OCI-LY1 (cell line): Measurements from ENCODE around the gene LCOR.

Source experiments
- H2AFZ ChIP-seq: fragments of 200-600 bp; sonication (generic), shearing (Covaris generic); 2 replicates; pipeline ENCODE4 v1.6.0; 2014; ENCODE audit warnings: antibody characterized with exemption, mild to moderate bottlenecking, low read length
- H3F3A ChIP-seq: fragments of 200-600 bp; sonication (generic), shearing (Covaris generic); 2 replicates; pipeline ENCODE4 v1.6.0; 2014; ENCODE audit warnings: mild to moderate bottlenecking, antibody characterized with exemption, low read length, moderate library complexity; ENCODE audit not compliant: insufficient read depth
- H3K27ac ChIP-seq: fragments of 200-600 bp; sonication (generic); 2 replicates; pipeline ENCODE4 v1.5.1; 2014; ENCODE audit warnings: low read length, mixed run types, mild to moderate bottlenecking, low read depth; ENCODE audit not compliant: poor library complexity, severe bottlenecking
- H3K27me3 ChIP-seq: fragments of 200-600 bp; sonication (generic); 2 replicates; pipeline ENCODE4 v1.6.0; 2014; ENCODE audit warnings: antibody characterized with exemption, mild to moderate bottlenecking, low read length, moderate library complexity; ENCODE audit not compliant: insufficient read depth
- H3K36me3 ChIP-seq: fragments of 200-600 bp; sonication (generic); 2 replicates; pipeline ENCODE4 v1.6.1; 2014; ENCODE audit warnings: mild to moderate bottlenecking, antibody characterized with exemption, low read length, moderate library complexity, mixed read lengths; ENCODE audit not compliant: insufficient read depth
- H3K4me1 ChIP-seq: fragments of 200-600 bp; sonication (generic); 2 replicates; pipeline ENCODE4 v1.5.1; 2014; ENCODE audit warnings: mild to moderate bottlenecking, low read length, moderate library complexity; ENCODE audit not compliant: insufficient read depth, severe bottlenecking
- H3K4me2 ChIP-seq: fragments of 200-600 bp; sonication (generic), shearing (Covaris generic); 2 replicates; pipeline ENCODE4 v1.6.1; 2014; ENCODE audit warnings: low read length
- H3K4me3 ChIP-seq: fragments of 200-600 bp; sonication (generic); 2 replicates; pipeline ENCODE4 v1.5.1; 2014; ENCODE audit warnings: low read length, low read depth, mild to moderate bottlenecking, mixed read lengths; ENCODE audit not compliant: poor library complexity, severe bottlenecking
- H3K79me2 ChIP-seq: fragments of 200-600 bp; shearing (Covaris generic); 2 replicates; pipeline ENCODE4 v1.6.1; 2016; ENCODE audit warnings: mixed run types, low read length, mixed read lengths; ENCODE audit not compliant: insufficient read depth
- H3K9ac ChIP-seq: fragments of 200-600 bp; sonication (generic), shearing (Covaris generic); 2 replicates; pipeline ENCODE4 v1.6.1; 2014; ENCODE audit warnings: mild to moderate bottlenecking, low read length, mixed read lengths
- H3K9me2 ChIP-seq: fragments of 200-600 bp; sonication (generic), shearing (Covaris generic); 2 replicates; pipeline ENCODE4 v1.6.1; 2014; ENCODE audit warnings: low read depth, mild to moderate bottlenecking, low read length, mixed read lengths
- H3K9me3 ChIP-seq: fragments of 200-600 bp; shearing (Covaris generic); 2 replicates; pipeline ENCODE4 v1.6.1; 2014; ENCODE audit warnings: low read length, mixed read lengths
- H4K20me1 ChIP-seq: fragments of 200-600 bp; sonication (generic), shearing (Covaris generic); 2 replicates; pipeline ENCODE4 v1.6.0; 2016; ENCODE audit warnings: mild to moderate bottlenecking, low read length; ENCODE audit not compliant: insufficient read depth
- EZH2 ChIP-seq: fragments of 200-600 bp; sonication (generic), shearing (Covaris generic); IDR thresholded peaks from 2 replicates; pipeline ENCODE4 v1.8.0; 2017; ENCODE audit warnings: borderline replicate concordance, mixed run types, mild to moderate bottlenecking, antibody characterized with exemption, low read length, moderate library complexity, mixed read lengths
- TF ChIP-seq, protein P1 (sequence below): fragments of 200-600 bp; sonication (generic), shearing (Covaris generic); IDR thresholded peaks from 2 replicates; pipeline ENCODE4 v1.5.1; 2017; ENCODE audit warnings: mild to moderate bottlenecking, antibody characterized with exemption, low read length, moderate library complexity, mixed read lengths

LCOR gene

DNA sequence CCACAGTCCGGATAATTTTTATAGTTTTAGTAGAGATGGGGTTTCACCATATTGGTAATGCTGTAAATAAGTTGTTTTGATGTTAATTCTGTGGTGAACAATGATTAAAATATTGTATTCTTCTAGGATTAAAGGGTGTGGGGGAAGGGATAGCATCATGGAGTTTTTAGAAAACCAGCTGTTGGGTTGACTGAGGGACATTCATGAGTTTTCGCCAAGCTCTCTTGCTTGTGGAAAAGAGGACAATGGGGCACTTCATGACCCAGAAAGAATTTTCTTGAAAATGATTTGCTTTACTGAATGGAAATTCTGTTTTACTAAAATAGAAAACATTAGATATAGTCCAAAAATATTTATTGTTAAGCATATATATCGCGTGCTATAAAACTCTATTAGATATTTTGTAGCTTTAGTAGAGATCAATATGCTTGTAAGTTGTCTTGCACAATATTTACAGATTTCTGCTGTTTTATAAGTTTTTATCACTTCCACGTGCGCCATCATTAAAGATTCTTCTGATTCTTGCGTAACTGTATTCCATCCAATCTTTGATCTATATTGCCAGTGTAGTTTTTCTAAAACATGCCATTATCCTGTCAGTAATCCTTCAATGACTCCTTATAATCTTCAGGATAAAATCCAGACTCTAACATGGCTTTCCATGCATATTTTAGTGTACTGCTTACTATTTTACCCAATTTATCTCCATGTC is 41.8 kb downstream of the LCOR start:
- Histone ChIP-seq H3F3A (no peaks in the 10 kb centered on the region), H3K36me3 (no peaks in the 10 kb centered on the region), H3K4me3 (no peak overlapping the region), H3K9me2 (no peaks in the 10 kb centered on the region), H3K4me1 (no peaks in the 10 kb centered on the region), H3K27ac (no peak overlapping the region), H3K9me3 (no peaks in the 10 kb centered on the region), H3K4me2 (no peak overlapping the region), H2AFZ (no peak overlapping the region), H4K20me1 (no peaks in the 10 kb centered on the region), H3K79me2 (peaks cover 14% of the 10 kb centered on the region), H3K27me3 (no peaks in the 10 kb centered on the region), H3K9ac (no peak overlapping the region)
- TF ChIP-seq, protein P1, sequence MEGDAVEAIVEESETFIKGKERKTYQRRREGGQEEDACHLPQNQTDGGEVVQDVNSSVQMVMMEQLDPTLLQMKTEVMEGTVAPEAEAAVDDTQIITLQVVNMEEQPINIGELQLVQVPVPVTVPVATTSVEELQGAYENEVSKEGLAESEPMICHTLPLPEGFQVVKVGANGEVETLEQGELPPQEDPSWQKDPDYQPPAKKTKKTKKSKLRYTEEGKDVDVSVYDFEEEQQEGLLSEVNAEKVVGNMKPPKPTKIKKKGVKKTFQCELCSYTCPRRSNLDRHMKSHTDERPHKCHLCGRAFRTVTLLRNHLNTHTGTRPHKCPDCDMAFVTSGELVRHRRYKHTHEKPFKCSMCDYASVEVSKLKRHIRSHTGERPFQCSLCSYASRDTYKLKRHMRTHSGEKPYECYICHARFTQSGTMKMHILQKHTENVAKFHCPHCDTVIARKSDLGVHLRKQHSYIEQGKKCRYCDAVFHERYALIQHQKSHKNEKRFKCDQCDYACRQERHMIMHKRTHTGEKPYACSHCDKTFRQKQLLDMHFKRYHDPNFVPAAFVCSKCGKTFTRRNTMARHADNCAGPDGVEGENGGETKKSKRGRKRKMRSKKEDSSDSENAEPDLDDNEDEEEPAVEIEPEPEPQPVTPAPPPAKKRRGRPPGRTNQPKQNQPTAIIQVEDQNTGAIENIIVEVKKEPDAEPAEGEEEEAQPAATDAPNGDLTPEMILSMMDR = no peak
- TF ChIP-seq EZH2 = no peak

GRCh38 chr10:96878057-96878456 is 46.0 kb downstream of the LCOR start:
- Histone ChIP-seq H3K4me2 (no peak overlapping the region), H3K27ac (no peak overlapping the region), H3K4me3 (no peak overlapping the region), H3K9me2 (no peaks in the 10 kb centered on the region), H3K9ac (no peak overlapping the region), H2AFZ (no peak overlapping the region), H3F3A (no peaks in the 10 kb centered on the region), H3K27me3 (no peaks in the 10 kb centered on the region), H3K36me3 (no peaks in the 10 kb centered on the region), H4K20me1 (no peaks in the 10 kb centered on the region), H3K4me1 (no peaks in the 10 kb centered on the region), H3K9me3 (no peaks in the 10 kb centered on the region), H3K79me2 (peaks cover 41% of the 10 kb centered on the region)
- no peak for TF ChIP-seq EZH2
- TF ChIP-seq, protein P1 = no peak

DNA sequence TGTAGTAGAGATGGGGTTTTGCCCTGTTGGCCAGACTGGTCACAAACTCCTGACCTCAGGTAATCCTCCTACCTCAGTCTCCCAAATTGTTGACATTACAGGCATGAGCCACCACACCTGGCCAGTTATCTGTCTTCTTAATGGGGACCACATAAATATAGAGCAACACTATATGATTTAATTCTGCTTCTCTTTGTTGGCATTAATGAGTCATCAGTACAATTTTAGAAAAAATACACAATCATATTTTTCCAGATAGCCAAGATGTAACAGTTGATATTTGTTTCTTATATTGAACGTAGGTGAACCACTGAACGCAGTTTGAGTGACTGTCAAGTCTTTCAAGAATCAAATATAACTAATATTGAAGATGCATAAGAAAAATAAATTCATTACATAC is 48.5 kb downstream of the LCOR start:
- no peak for TF ChIP-seq EZH2
- TF ChIP-seq, protein P1 = no peak
- no peak overlapping the region for H2AFZ ChIP-seq
- no peaks in the 10 kb centered on the region; the same call in 1 of the 2 replicates for H3K36me3 ChIP-seq
- H3K79me2 ChIP-seq = peaks cover 60% of the 10 kb centered on the region
- H3K27ac ChIP-seq = no peak overlapping the region
- no peak overlapping the region for H3K4me3 ChIP-seq
- H3K9me3 ChIP-seq = no peaks in the 10 kb centered on the region
- H3K9me2 ChIP-seq = no peaks in the 10 kb centered on the region
- H4K20me1 ChIP-seq = no peaks in the 10 kb centered on the region
- no peak overlapping the region for H3K4me2 ChIP-seq
- H3K4me1 ChIP-seq = no peaks in the 10 kb centered on the region
- H3K27me3 ChIP-seq = no peaks in the 10 kb centered on the region
- H3K9ac ChIP-seq = no peak overlapping the region
- no peaks in the 10 kb centered on the region for H3F3A ChIP-seq
